Activated CD4-positive, alpha-beta T cell treated with anti-CD3 and anti-CD28 coated beads for 1 hour (primary cell): ENCODE results near the gene UVSSA.
"Not testable (repeated sequence)": the region's sequence is repeated elsewhere in the genome, so short reads cannot be mapped to it uniquely, and the experiment has no call there.

Experiments used
- DNase-seq: peaks from one replicate; pipeline ENCODE4 v3.0.0-alpha.2; 2020

The UVSSA gene

GRCh38 chr4:1365271-1366178 is 18.5 kb downstream of the UVSSA start:
- DNase-seq, result no peak

GRCh38 chr4:1366371-1367229 is 19.6 kb downstream of the UVSSA start:
- no peak for DNase-seq

GRCh38 chr4:1367230-1367935 is 20.4 kb downstream of the UVSSA start:
- no peak for DNase-seq

GRCh38 chr4:1367936-1368289 is 20.9 kb downstream of the UVSSA start:
- no peak for DNase-seq

GRCh38 chr4:1368421-1369090 is 21.5 kb downstream of the UVSSA start:
- DNase-seq, result no peak

- DNase-seq, result no peak
Measured at GRCh38 chr4:1369091-1369450, 22.1 kb downstream of the UVSSA start.

GRCh38 chr4:1369479-1370079 is 22.6 kb downstream of the UVSSA start:
- no peak for DNase-seq

- no peak for DNase-seq
Measured at GRCh38 chr4:1370321-1371124, 23.5 kb downstream of the UVSSA start.

GRCh38 chr4:1371176-1372165 is 24.5 kb downstream of the UVSSA start:
- DNase-seq, result no peak

GRCh38 chr4:1372576-1372975 is 25.6 kb downstream of the UVSSA start:
- DNase-seq, result not testable (repeated sequence)

GRCh38 chr4:1373892-1374705 is 27.1 kb downstream of the UVSSA start:
- DNase-seq, result no peak

- DNase-seq, result no peak
Measured at GRCh38 chr4:1374706-1375045, 27.7 kb downstream of the UVSSA start.

- DNase-seq, result no peak
Measured at GRCh38 chr4:1375051-1375721, 28.2 kb downstream of the UVSSA start.

- no peak for DNase-seq
Measured at GRCh38 chr4:1375761-1376322, 28.8 kb downstream of the UVSSA start.

- no peak for DNase-seq
Measured at GRCh38 chr4:1376391-1376840, 29.4 kb downstream of the UVSSA start.

GRCh38 chr4:1376841-1377605 is 30.0 kb downstream of the UVSSA start:
- DNase-seq, result no peak

GRCh38 chr4:1377606-1378261 is 30.7 kb downstream of the UVSSA start:
- DNase-seq, result no peak
